ENCODE results near the gene EDEM3. TPM values are rescaled to one million over a fixed set of nuclear protein-coding genes. Genes with fewer than 3 reads are reported as not detected.

The EDEM3 gene
- total RNA-seq (10 to 100 TPM; 21.0 to 55.9 (median 33.9) TPM), polyA plus RNA-seq (10 to 100 TPM in 1 of 2 donors, 1 to 10 TPM in 1; 9.3 to 12.4 TPM), total RNA-seq (64.9 reads per million, percentile 76 among the genes with 10 or more reads in this experiment)

- no peaks in the 10 kb centered on the region for H3K9me3 ChIP-seq (ENCODE audit: control insufficient read depth in 2 of 3, low read length in 3 of 3)
- Mint-ChIP-seq H3K4me1 (peaks cover 21 to 50% (median 46%) of the 10 kb centered on the region in 7 donors), H3K36me3 (peaks cover 0 to 9% (median 0%) of the 10 kb centered on the region in 5 donors), H3K27me3 (peaks cover 0 to 13% (median 0%) of the 10 kb centered on the region in 5 donors), H3K9me3 (no peaks in the 10 kb centered on the region), H3K4me3 (peak within 1 kb of the TSS; percentile 87 to 96 (median 94)), H3K27ac (peak within 1 kb of the TSS; percentile 71 to 97 (median 93))
- POLR2A ChIA-PET = interaction anchor here (0.7 to 2.9 kb wide), 14 partner anchors 9 to 1621 kb away, joined by 3 to 19 read pairs (median 3); partner anchors contain the start of genes ODR4, SWT1, TPR and TRMT1L
- ATAC-seq = peak; percentile 96
- CTCF ChIA-PET = interaction anchor here (0.9 to 1.5 kb wide), 2 partner anchors 51 to 1121 kb away, joined by 3 read pairs; no protein-coding TSS in a partner anchor
- intact Hi-C loops (cut with micrococcal nuclease) = loop anchor here (1.0 to 10.0 kb wide), 22 partner anchors 11 to 1966 kb away; partner anchors contain the start of genes ARPC5 (in 2 of the 2), IVNS1ABP (in 2 of the 2), ODR4 (in 2 of the 2) and RNF2 (in 2 of the 2)
- H3K4me3 ChIP-seq (ENCODE audit: low read length) = peak within 1 kb of the TSS; percentile 84
- peaks cover 0 to 8% (median 0%) of the 10 kb centered on the region in 3 experiments for H3K36me3 ChIP-seq (ENCODE audit: control insufficient read depth in 2 of 3, insufficient read depth in 3 of 3, low read length in 3 of 3)
- no peaks in the 10 kb centered on the region for H3K27me3 ChIP-seq (ENCODE audit: control insufficient read depth in 2 of 2, insufficient read depth in 2 of 2, low read length in 2 of 2)
- H3K27ac ChIP-seq (ENCODE audit: low read depth, low read length) = peak within 1 kb of the TSS; percentile 91
- DNase-seq = peak; percentile 86 to 100 (median 99)
- peaks cover 9 to 13% of the 10 kb centered on the region in 2 donors for H3K4me1 ChIP-seq (ENCODE audit: control insufficient read depth in 2 of 2, insufficient read depth in 2 of 2, low read length in 2 of 2)
Observed at GRCh38 chr1:184754476-184755225, at the start of gene EDEM3. Gene EDEM3, minus strand, starts transcription at chr1:184754858. Its CDS starts 212 bp downstream, at chr1:184754646.

- H3K4me3 Mint-ChIP-seq = no peak overlapping the region
- no peak for DNase-seq
- peaks cover 0 to 4% (median 0%) of the 10 kb centered on the region in 3 experiments for H3K36me3 ChIP-seq (ENCODE audit: control insufficient read depth in 2 of 3, insufficient read depth in 3 of 3, low read length in 3 of 3)
- H3K4me1 ChIP-seq (ENCODE audit: control insufficient read depth in 2 of 2, insufficient read depth in 2 of 2, low read length in 2 of 2) = no peaks in the 10 kb centered on the region
- no peak overlapping the region for H3K27ac ChIP-seq (ENCODE audit: low read depth, low read length)
- no peaks in the 10 kb centered on the region for H3K9me3 ChIP-seq (ENCODE audit: control insufficient read depth in 2 of 3, low read length in 3 of 3)
- no peaks in the 10 kb centered on the region for H3K27me3 Mint-ChIP-seq
- intact Hi-C loops (cut with micrococcal nuclease) = loop anchor here (2.0 kb wide), 3 partner anchors 49 to 891 kb away; partner anchors contain the start of genes EDEM3 (in 1 of the 2) and IVNS1ABP (in 1 of the 2)
- H3K9me3 Mint-ChIP-seq = no peaks in the 10 kb centered on the region
- no peak for ATAC-seq
- ChIA-PET POLR2A (no interaction called here), CTCF (interaction anchor here (2.0 to 4.6 kb wide), 4 partner anchors 178 to 892 kb away, joined by 12 to 28 read pairs (median 22); no protein-coding TSS in a partner anchor)
- no peak overlapping the region for H3K4me3 ChIP-seq (ENCODE audit: low read length)
- H3K27me3 ChIP-seq (ENCODE audit: control insufficient read depth in 2 of 2, insufficient read depth in 2 of 2, low read length in 2 of 2) = no peaks in the 10 kb centered on the region
- no peak overlapping the region for H3K27ac Mint-ChIP-seq
- peaks cover 0 to 23% (median 0%) of the 10 kb centered on the region in 5 donors for H3K36me3 Mint-ChIP-seq
- peaks cover 4 to 6% (median 5%) of the 10 kb centered on the region in 7 donors for H3K4me1 Mint-ChIP-seq
Observed at GRCh38 chr1:184804220-184804619, 49.6 kb upstream of the EDEM3 start.

- Histone ChIP-seq H3K9me3 (ENCODE audit: control insufficient read depth in 2 of 3, low read length in 3 of 3) (no peaks in the 10 kb centered on the region), H3K4me3 (ENCODE audit: low read length) (no peak overlapping the region), H3K27ac (ENCODE audit: low read depth, low read length) (no peak overlapping the region), H3K27me3 (ENCODE audit: control insufficient read depth in 2 of 2, insufficient read depth in 2 of 2, low read length in 2 of 2) (no peaks in the 10 kb centered on the region), H3K4me1 (ENCODE audit: control insufficient read depth in 2 of 2, insufficient read depth in 2 of 2, low read length in 2 of 2) (no peaks in the 10 kb centered on the region), H3K36me3 (ENCODE audit: control insufficient read depth in 2 of 3, insufficient read depth in 3 of 3, low read length in 3 of 3) (peaks cover 0 to 4% (median 0%) of the 10 kb centered on the region in 3 experiments)
- intact Hi-C loops (cut with micrococcal nuclease) = no loop called here
- H3K36me3 Mint-ChIP-seq = peaks cover 0 to 24% (median 0%) of the 10 kb centered on the region in 5 donors
- ChIA-PET CTCF (interaction anchor here (0.6 to 1.1 kb wide), 2 partner anchors 9 to 696 kb away, joined by 3 to 4 read pairs; no protein-coding TSS in a partner anchor), POLR2A (no interaction called here)
- H3K27ac Mint-ChIP-seq = no peak overlapping the region
- no peak overlapping the region for H3K4me3 Mint-ChIP-seq
- H3K4me1 Mint-ChIP-seq = peaks cover 4 to 6% (median 5%) of the 10 kb centered on the region in 7 donors
- DNase-seq (no peak), ATAC-seq (no peak)
- no peaks in the 10 kb centered on the region for H3K27me3 Mint-ChIP-seq
- H3K9me3 Mint-ChIP-seq = no peaks in the 10 kb centered on the region
Observed at GRCh38 chr1:184803180-184803492, 48.5 kb upstream of the EDEM3 start.

- no peaks in the 10 kb centered on the region for H3K9me3 ChIP-seq (ENCODE audit: control insufficient read depth in 2 of 3, low read length in 3 of 3)
- Mint-ChIP-seq H3K36me3 (peaks cover 0 to 24% (median 0%) of the 10 kb centered on the region in 5 donors), H3K27ac (no peak overlapping the region), H3K9me3 (no peaks in the 10 kb centered on the region), H3K4me1 (peaks cover 4 to 6% (median 5%) of the 10 kb centered on the region in 7 donors), H3K27me3 (no peaks in the 10 kb centered on the region), H3K4me3 (no peak overlapping the region)
- ChIA-PET CTCF (interaction anchor here (0.6 to 1.4 kb wide), 5 partner anchors 8 to 696 kb away, joined by 3 to 4 read pairs (median 3); no protein-coding TSS in a partner anchor), POLR2A (no interaction called here)
- H3K4me3 ChIP-seq (ENCODE audit: low read length) = no peak overlapping the region
- DNase-seq (no peak), ATAC-seq (no peak)
- H3K27me3 ChIP-seq (ENCODE audit: control insufficient read depth in 2 of 2, insufficient read depth in 2 of 2, low read length in 2 of 2) = no peaks in the 10 kb centered on the region
- intact Hi-C loops (cut with micrococcal nuclease) = no loop called here
- no peaks in the 10 kb centered on the region for H3K4me1 ChIP-seq (ENCODE audit: control insufficient read depth in 2 of 2, insufficient read depth in 2 of 2, low read length in 2 of 2)
- H3K27ac ChIP-seq (ENCODE audit: low read depth, low read length) = no peak overlapping the region
- peaks cover 0 to 4% (median 0%) of the 10 kb centered on the region in 3 experiments for H3K36me3 ChIP-seq (ENCODE audit: control insufficient read depth in 2 of 3, insufficient read depth in 3 of 3, low read length in 3 of 3)
Observed at GRCh38 chr1:184802354-184803179, 47.9 kb upstream of the EDEM3 start.

GRCh38 chr1:184801503-184801902, 46.8 kb upstream of the EDEM3 start:
- Histone ChIP-seq H3K4me3 (ENCODE audit: low read length) (no peak overlapping the region), H3K27me3 (ENCODE audit: control insufficient read depth in 2 of 2, insufficient read depth in 2 of 2, low read length in 2 of 2) (no peaks in the 10 kb centered on the region), H3K27ac (ENCODE audit: low read depth, low read length) (no peak overlapping the region), H3K4me1 (ENCODE audit: control insufficient read depth in 2 of 2, insufficient read depth in 2 of 2, low read length in 2 of 2) (no peaks in the 10 kb centered on the region), H3K9me3 (ENCODE audit: control insufficient read depth in 2 of 3, low read length in 3 of 3) (no peaks in the 10 kb centered on the region), H3K36me3 (ENCODE audit: control insufficient read depth in 2 of 3, insufficient read depth in 3 of 3, low read length in 3 of 3) (peaks cover 0 to 4% (median 0%) of the 10 kb centered on the region in 3 experiments)
- ChIA-PET CTCF (interaction anchor here (0.7 to 1.4 kb wide), 3 partner anchors 13 to 368 kb away, joined by 3 to 4 read pairs (median 4); no protein-coding TSS in a partner anchor), POLR2A (no interaction called here)
- Mint-ChIP-seq H3K4me1 (peaks cover 4 to 6% (median 5%) of the 10 kb centered on the region in 7 donors), H3K36me3 (peaks cover 0 to 25% (median 0%) of the 10 kb centered on the region in 5 donors), H3K4me3 (no peak overlapping the region), H3K27ac (peak overlapping the region in 1 of 9 donors; percentile 12), H3K9me3 (no peaks in the 10 kb centered on the region), H3K27me3 (no peaks in the 10 kb centered on the region)
- intact Hi-C loops (cut with micrococcal nuclease) = no loop called here
- no peak for ATAC-seq
- no peak for DNase-seq

- POLR2A ChIA-PET = no interaction called here
- Histone ChIP-seq H3K27me3 (ENCODE audit: control insufficient read depth in 2 of 2, insufficient read depth in 2 of 2, low read length in 2 of 2) (no peaks in the 10 kb centered on the region), H3K27ac (ENCODE audit: low read depth, low read length) (no peak overlapping the region), H3K4me1 (ENCODE audit: control insufficient read depth in 2 of 2, insufficient read depth in 2 of 2, low read length in 2 of 2) (no peaks in the 10 kb centered on the region), H3K4me3 (ENCODE audit: low read length) (no peak overlapping the region), H3K36me3 (ENCODE audit: control insufficient read depth in 2 of 3, insufficient read depth in 3 of 3, low read length in 3 of 3) (peaks cover 0 to 4% (median 0%) of the 10 kb centered on the region in 3 experiments), H3K9me3 (ENCODE audit: control insufficient read depth in 2 of 3, low read length in 3 of 3) (no peaks in the 10 kb centered on the region)
- CTCF ChIA-PET = interaction anchor here (0.6 kb wide), 1 partner anchor 35 kb away, joined by 3 read pairs; no protein-coding TSS in a partner anchor
- intact Hi-C loops (cut with micrococcal nuclease) = no loop called here
- DNase-seq = no peak
- Mint-ChIP-seq H3K9me3 (no peaks in the 10 kb centered on the region), H3K4me3 (no peak overlapping the region), H3K27ac (no peak overlapping the region), H3K36me3 (peaks cover 0 to 26% (median 0%) of the 10 kb centered on the region in 5 donors), H3K27me3 (no peaks in the 10 kb centered on the region), H3K4me1 (peaks cover 4 to 5% (median 5%) of the 10 kb centered on the region in 7 donors)
- ATAC-seq = no peak
Observed at GRCh38 chr1:184800876-184801275, 46.2 kb upstream of the EDEM3 start.

Data from naive thymus-derived CD4-positive, alpha-beta T cell (primary cell).